Keratinocyte (primary cell): ENCODE measurements around the gene DNAJC5G.
"Not testable (repeated sequence)": the region's sequence is repeated elsewhere in the genome, so short reads cannot be mapped to it uniquely, and the experiment has no call there.

ENCODE experiments used
- EZH2 ChIP-seq: IDR thresholded peaks from one replicate; pipeline ENCODE4 v1.6.1; 2012; ENCODE audit warnings: inconsistent platforms, mild to moderate bottlenecking, low read length, moderate library complexity
- TF ChIP-seq, protein P1 (sequence below), 3 experiments: IDR thresholded peaks in 1 of 3; conservative IDR thresholded peaks in 1 of 3; optimal IDR thresholded peaks in 1 of 3; 2 replicates in 2 of 3; 3 replicates in 1 of 3; pipeline versions ENCODE3 to v1.5.1; 2011; ENCODE audit warnings: low read length in 3 of 3, mild to moderate bottlenecking in 3 of 3, moderate library complexity in 2 of 3, control low read depth in 1 of 3, inconsistent platforms in 1 of 3; ENCODE audit not compliant: insufficient read depth in 2 of 3; ENCODE audit errors: extremely low read depth in 1 of 3

DNA sequence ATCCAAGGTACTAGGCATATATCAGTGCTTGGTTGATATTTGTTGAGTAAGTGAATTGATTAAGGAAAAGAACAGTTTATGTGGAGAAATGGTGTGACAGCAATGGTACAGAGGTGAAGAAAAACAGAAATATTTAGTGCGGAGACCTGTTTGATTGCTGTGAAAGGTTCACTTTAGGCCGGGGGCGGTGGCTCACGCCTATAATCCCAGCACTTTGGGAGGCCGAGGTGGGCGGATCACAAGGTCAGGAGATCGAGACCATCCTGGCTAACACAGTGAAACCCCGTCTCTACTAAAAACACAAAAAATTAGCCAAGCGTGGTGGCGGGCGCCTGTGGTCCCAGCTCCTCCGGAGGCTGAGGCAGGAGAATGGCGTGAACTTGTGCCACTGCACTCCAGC is 6.9 kb upstream of the DNAJC5G start:
- not testable (repeated sequence) for TF ChIP-seq EZH2
- TF ChIP-seq, protein P1, sequence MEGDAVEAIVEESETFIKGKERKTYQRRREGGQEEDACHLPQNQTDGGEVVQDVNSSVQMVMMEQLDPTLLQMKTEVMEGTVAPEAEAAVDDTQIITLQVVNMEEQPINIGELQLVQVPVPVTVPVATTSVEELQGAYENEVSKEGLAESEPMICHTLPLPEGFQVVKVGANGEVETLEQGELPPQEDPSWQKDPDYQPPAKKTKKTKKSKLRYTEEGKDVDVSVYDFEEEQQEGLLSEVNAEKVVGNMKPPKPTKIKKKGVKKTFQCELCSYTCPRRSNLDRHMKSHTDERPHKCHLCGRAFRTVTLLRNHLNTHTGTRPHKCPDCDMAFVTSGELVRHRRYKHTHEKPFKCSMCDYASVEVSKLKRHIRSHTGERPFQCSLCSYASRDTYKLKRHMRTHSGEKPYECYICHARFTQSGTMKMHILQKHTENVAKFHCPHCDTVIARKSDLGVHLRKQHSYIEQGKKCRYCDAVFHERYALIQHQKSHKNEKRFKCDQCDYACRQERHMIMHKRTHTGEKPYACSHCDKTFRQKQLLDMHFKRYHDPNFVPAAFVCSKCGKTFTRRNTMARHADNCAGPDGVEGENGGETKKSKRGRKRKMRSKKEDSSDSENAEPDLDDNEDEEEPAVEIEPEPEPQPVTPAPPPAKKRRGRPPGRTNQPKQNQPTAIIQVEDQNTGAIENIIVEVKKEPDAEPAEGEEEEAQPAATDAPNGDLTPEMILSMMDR (optimal IDR thresholded peaks at IDR 0.05 in 1 of 3, IDR thresholded peaks at IDR 0.05 in 1 of 3, conservative IDR thresholded peaks at IDR 0.05 in 1 of 3; ENCODE audit: extremely low read depth in 1 of 3, insufficient read depth in 2 of 3, low read length in 3 of 3), result not testable (repeated sequence)
